ENCODE results near the gene PKNOX2.

PKNOX2 gene

GRCh38 chr11:125398475-125398874 lies 233.9 kb downstream of the PKNOX2 start:
- TF ChIP-seq CTCF (conservative IDR thresholded peaks at IDR 0.05; ENCODE audit: control insufficient read depth, insufficient read depth, low read depth, low read length), result no peak
- no peak for DNase-seq (ENCODE audit: low read depth)
- no peak overlapping the region for H3K4me3 ChIP-seq (ENCODE audit: control insufficient read depth, low read depth, low read length)

- H3K4me3 ChIP-seq (ENCODE audit: control insufficient read depth, low read depth, low read length), result no peak overlapping the region
- TF ChIP-seq CTCF (conservative IDR thresholded peaks at IDR 0.05; ENCODE audit: control insufficient read depth, insufficient read depth, low read depth, low read length), result no peak
- DNase-seq (ENCODE audit: low read depth), result no peak
Measured at GRCh38 chr11:125398994-125399640, 234.6 kb downstream of the PKNOX2 start.

- no peak for TF ChIP-seq CTCF (conservative IDR thresholded peaks at IDR 0.05; ENCODE audit: control insufficient read depth, insufficient read depth, low read depth, low read length)
Measured at GRCh38 chr11:125399945-125400344, 235.4 kb downstream of the PKNOX2 start.

GRCh38 chr11:125401235-125401634 lies 236.7 kb downstream of the PKNOX2 start:
- DNase-seq (ENCODE audit: low read depth), result no peak
- H3K4me3 ChIP-seq (ENCODE audit: control insufficient read depth, low read depth, low read length), result no peak overlapping the region
- no peak for TF ChIP-seq CTCF (conservative IDR thresholded peaks at IDR 0.05; ENCODE audit: control insufficient read depth, insufficient read depth, low read depth, low read length)

More at GRCh38 chr11:125399945-125400344, 235.4 kb downstream of the PKNOX2 start:
- no peak for DNase-seq (ENCODE audit: low read depth)
- H3K4me3 ChIP-seq (ENCODE audit: control insufficient read depth, low read depth, low read length), result no peak overlapping the region

- H3K4me3 ChIP-seq (ENCODE audit: control insufficient read depth, low read depth, low read length), result no peak overlapping the region
- TF ChIP-seq CTCF (conservative IDR thresholded peaks at IDR 0.05; ENCODE audit: control insufficient read depth, insufficient read depth, low read depth, low read length), result no peak
- DNase-seq (ENCODE audit: low read depth), result no peak
Measured at GRCh38 chr11:125401746-125402145, 237.2 kb downstream of the PKNOX2 start.

GRCh38 chr11:125402435-125402834 lies 237.9 kb downstream of the PKNOX2 start:
- no peak overlapping the region for H3K4me3 ChIP-seq (ENCODE audit: control insufficient read depth, low read depth, low read length)
- no peak for TF ChIP-seq CTCF (conservative IDR thresholded peaks at IDR 0.05; ENCODE audit: control insufficient read depth, insufficient read depth, low read depth, low read length)
- DNase-seq (ENCODE audit: low read depth), result peak; percentile 58

All from fibroblast of mammary gland (primary cell).